K562 (cell line): ENCODE data around the gene POTEM. TPM values are rescaled to one million over a fixed set of nuclear protein-coding genes. Genes with fewer than 3 reads are reported as not detected.
"Not testable (repeated sequence)": the region's sequence is repeated elsewhere in the genome, so short reads cannot be mapped to it uniquely, and the experiment has no call there.

Experiments used
- ATAC-seq: fragments of 200-7000 bp; cut with Tn5 transposase; 3 replicates; pipeline ENCODE4 v1.9.1; 2020; ENCODE audit warnings: moderate library complexity
- BruUV-seq: library from RNA; stranded (reverse); fragments of 400-500 nt; replicated peaks from 2 replicates; lab custom pipeline; 2021; lab: Mats Ljungman, UMichigan
- CTCF ChIA-PET: fragments of 300-600 bp; formaldehyde crosslinking; extraction: SDS; loops from one replicate; lab custom pipeline; 2021; ENCODE audit warnings: low intra/inter-chr PET ratio; lab: Yijun Ruan, JAX
- POLR2A ChIA-PET: fragments of 300-600, 350-650 bp; sonication (Branson Sonifier 250); formaldehyde crosslinking; extraction: SDS; loops from one replicate; lab custom pipeline; 2021; ENCODE audit warnings: antibody characterized with exemption, inconsistent platforms; lab: Yijun Ruan, JAX
- DNase-seq, 4 experiments: peaks; one replicate each; pipeline versions ENCODE4 v3.0.0 to v3.0.0-alpha.2; 2011 to 2018; ENCODE audit warnings: low spot score in 3 of 4, mixed read lengths in 3 of 4; ENCODE audit errors: extremely low read depth in 1 of 4
- FAIRE-seq: peaks from 2 replicates; lab custom pipeline; 2011; peaks lifted over from hg19 to GRCh38; lab: Jason Lieb, UNC
- H2AFZ ChIP-seq: 2 replicates; pipeline ENCODE4 v1.6.0; 2011; ENCODE audit warnings: low read depth, low read length, control low read depth, inconsistent platforms
- H3K27ac ChIP-seq: fragments of 200-600 bp; 3 replicates; pipeline ENCODE4 v1.8.0; 2011; ENCODE audit warnings: low read depth, mild to moderate bottlenecking, control low read depth, inconsistent platforms, low read length, moderate library complexity, mixed read lengths; ENCODE audit errors: extremely low read depth
- H3K27me3 ChIP-seq, 2 experiments: fragments of 300-600 bp in 1 of 2; 2 replicates in 1 of 2; 3 replicates in 1 of 2; pipeline versions ENCODE4 v1.6.0 to v1.8.0; 2011; ENCODE audit warnings: inconsistent platforms in 2 of 2, low read length in 2 of 2, mild to moderate bottlenecking in 1 of 2, mixed read lengths in 1 of 2, moderate library complexity in 1 of 2; ENCODE audit not compliant: control insufficient read depth in 2 of 2, insufficient read depth in 2 of 2
- H3K36me3 ChIP-seq: fragments of 300-600 bp; 3 replicates; pipeline ENCODE4 v1.8.0; 2011; ENCODE audit warnings: mild to moderate bottlenecking, low read length, inconsistent platforms; ENCODE audit not compliant: control insufficient read depth, insufficient read depth
- H3K4me1 ChIP-seq, 2 experiments: fragments of 200-600 bp in 1 of 2; replicated peaks in 1 of 2; 2 replicates in 1 of 2; 3 replicates in 1 of 2; pipeline versions ENCODE4 v1.5.1 to v1.8.0; 2011; ENCODE audit warnings: inconsistent platforms in 2 of 2, low read length in 2 of 2, mild to moderate bottlenecking in 1 of 2, mixed read lengths in 1 of 2, moderate library complexity in 1 of 2; ENCODE audit not compliant: control insufficient read depth in 2 of 2, insufficient read depth in 2 of 2
- H3K4me2 ChIP-seq: 2 replicates; pipeline ENCODE4 v1.6.1; 2011; ENCODE audit warnings: low read length, control low read depth, inconsistent platforms, mixed read lengths; ENCODE audit not compliant: insufficient read depth
- H3K4me3 ChIP-seq: fragments of 200-600 bp; sonication (generic), shearing (Covaris generic); 2 replicates; pipeline ENCODE4 v1.5.1; 2016; ENCODE audit warnings: control low read depth, inconsistent platforms
- H3K79me2 ChIP-seq: fragments of 200-600 bp; 3 replicates; pipeline ENCODE4 v1.8.0; 2011; ENCODE audit warnings: low read length, inconsistent platforms; ENCODE audit not compliant: control insufficient read depth, insufficient read depth
- H3K9ac ChIP-seq, 2 experiments: 2 replicates each; pipeline versions ENCODE4 v1.6.0 to v1.6.1; 2011; ENCODE audit warnings: low read depth in 2 of 2, low read length in 2 of 2, control low read depth in 1 of 2, inconsistent platforms in 1 of 2, mild to moderate bottlenecking in 1 of 2, mixed read lengths in 1 of 2; ENCODE audit not compliant: insufficient read depth in 1 of 2
- H3K9me1 ChIP-seq: one replicate; pipeline ENCODE4 v1.6.0; 2011; ENCODE audit warnings: inconsistent platforms, mild to moderate bottlenecking, low read length, moderate library complexity; ENCODE audit not compliant: control insufficient read depth, insufficient read depth
- H3K9me3 ChIP-seq: replicated peaks from 2 replicates; pipeline ENCODE4 v1.5.1; 2011; ENCODE audit warnings: low read depth, low read length, inconsistent platforms; ENCODE audit not compliant: control insufficient read depth, insufficient read depth
- H4K20me1 ChIP-seq: replicated peaks from 2 replicates; pipeline ENCODE4 v1.6.1; 2011; ENCODE audit warnings: low read length, inconsistent platforms, mixed read lengths; ENCODE audit not compliant: control insufficient read depth, insufficient read depth
- WGBS: fragments of 100-300 bp; shearing (Covaris generic); methylation state at CpG from one replicate; pipeline ENCODE4 v1.1.6; 2016; ENCODE audit warnings: low coverage, mixed read lengths; ENCODE audit not compliant: insufficient coverage; ENCODE audit errors: missing lambda C conversion rate; 5-methylcytosine and 5-hydroxymethylcytosine counted together
- in situ Hi-C: fragments of 300-500 bp; cut with MboI; formaldehyde crosslinking; loops from 4 replicates; pipeline ENCODE4 v1.15.0; 2018; ENCODE audit warnings: inconsistent platforms, mixed read lengths
- intact Hi-C: fragments of 100-400 bp; cut with micrococcal nuclease; formaldehyde crosslinking; loops from 2 replicates; pipeline ENCODE4 v1.14.2; 2022
- polyA plus RNA-seq, 8 experiments: library from polyadenylated mRNA; depleted of rRNA in 4 of 8; stranded (reverse) in 5 of 8; unstranded in 3 of 8; fragments of >200 nt; fragmentation: Nextera tagmentation in 2 of 8; fragmentation: Illumina TruSeq in 1 of 8; extraction: Ambion mirVana in 2 of 8; extraction: Trizol in 1 of 8; gene quantifications; 2 replicates each; pipeline versions ENCODE4 v1.2.1 to v1.2.3, GENCODE V29; 2011 to 2014; ENCODE audit warnings: inconsistent platforms in 1 of 8, missing spikeins in 1 of 8
- total RNA-seq, 7 experiments: library from RNA; depleted of rRNA in 6 of 7; stranded (reverse); fragments of >200 nt in 6 of 7; fragmentation: Illumina TruSeq in 2 of 7; extraction: Trizol in 2 of 7; gene quantifications; 2 replicates each; pipeline versions ENCODE4 v1.2.1 to v1.2.3, GENCODE V29; 2011 to 2021; ENCODE audit warnings: low replicate concordance in 1 of 7

Gene POTEM
- total and polyA plus RNA-seq, 9 of the 15 experiments (the other 6 are each of a cell fraction or from before 2014, with no cell fraction given): not detected

GRCh38 chr14:19036811-19037382, 69.7 kb downstream of the POTEM start:
- H3K27ac ChIP-seq, intact Hi-C loops, H3K4me1 ChIP-seq, H3K9me1 ChIP-seq, H3K27me3 ChIP-seq, CTCF ChIA-PET, H3K4me2 ChIP-seq, H3K9ac ChIP-seq, POLR2A ChIA-PET, FAIRE-seq, ATAC-seq, H3K36me3 ChIP-seq, H3K9me3 ChIP-seq, H3K4me3 ChIP-seq, DNase-seq, BruUV-seq, in situ Hi-C loops, H4K20me1 ChIP-seq, H3K79me2 ChIP-seq, H2AFZ ChIP-seq: not testable (repeated sequence)
- no CpG with 5 or more reads among the region's 26 CpGs for WGBS

- WGBS: 3% methylated on average over 5 of the region's 28 CpGs
- BruUV-seq, H3K9me3 ChIP-seq, DNase-seq, H3K4me2 ChIP-seq, POLR2A ChIA-PET, CTCF ChIA-PET, intact Hi-C loops, H3K4me1 ChIP-seq, H2AFZ ChIP-seq, H3K27me3 ChIP-seq, ATAC-seq, FAIRE-seq, H3K9me1 ChIP-seq, H3K36me3 ChIP-seq, H3K9ac ChIP-seq, in situ Hi-C loops, H3K4me3 ChIP-seq, H3K27ac ChIP-seq, H3K79me2 ChIP-seq, H4K20me1 ChIP-seq: not testable (repeated sequence)
Observed at GRCh38 chr14:19038060-19038664, 70.9 kb downstream of the POTEM start.

DNA sequence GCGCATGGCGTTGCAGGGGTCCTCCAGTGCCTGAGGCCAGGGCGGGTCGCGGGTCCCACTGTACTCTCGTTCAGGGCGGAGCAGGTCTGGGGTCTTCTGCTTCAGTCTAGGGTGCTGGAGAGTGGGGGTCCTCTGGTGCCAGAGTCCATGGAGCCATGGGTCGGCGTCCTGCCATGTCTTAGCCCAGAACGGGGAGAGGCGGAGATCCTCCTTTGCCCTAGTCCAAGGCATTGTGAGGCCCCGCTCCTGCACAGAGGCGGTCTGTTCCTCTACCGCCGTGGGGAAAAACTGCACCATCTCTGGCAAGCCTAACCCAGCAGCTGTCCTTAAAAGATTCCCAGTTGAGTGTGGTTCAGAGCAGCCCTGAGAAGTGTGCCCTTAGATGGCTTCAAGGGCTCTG, 71.6 kb downstream of the POTEM start:
- BruUV-seq, CTCF ChIA-PET, H3K4me3 ChIP-seq, H3K36me3 ChIP-seq, ATAC-seq, DNase-seq, H3K79me2 ChIP-seq, H2AFZ ChIP-seq, H3K27ac ChIP-seq, H3K4me2 ChIP-seq, H3K9ac ChIP-seq, H4K20me1 ChIP-seq, H3K9me3 ChIP-seq, POLR2A ChIA-PET, FAIRE-seq, in situ Hi-C loops, H3K9me1 ChIP-seq, intact Hi-C loops, H3K4me1 ChIP-seq, H3K27me3 ChIP-seq: not testable (repeated sequence)
- WGBS: no CpG with 5 or more reads among the region's 15 CpGs

DNA sequence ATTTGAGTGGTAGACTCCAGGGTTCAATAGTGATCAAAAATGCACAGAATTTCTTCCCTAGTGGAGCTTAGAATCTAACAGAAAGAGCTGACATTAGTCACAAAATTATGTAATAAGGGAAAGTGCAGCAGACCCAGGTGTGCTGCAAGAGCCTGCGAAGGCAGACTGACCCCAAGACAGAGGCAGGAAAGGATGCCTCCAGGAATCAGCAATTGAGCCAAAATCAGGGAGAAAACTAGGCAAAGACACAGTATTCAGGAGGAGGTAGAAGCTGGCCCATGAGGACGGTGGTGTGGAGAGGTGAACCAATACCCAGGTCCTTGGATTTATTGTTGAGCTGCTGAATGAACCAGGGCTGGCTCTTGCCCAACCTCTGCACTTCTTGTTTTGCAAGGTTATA, 76.2 kb downstream of the POTEM start:
- DNase-seq, H3K4me1 ChIP-seq, POLR2A ChIA-PET, BruUV-seq, FAIRE-seq, H4K20me1 ChIP-seq, H2AFZ ChIP-seq, H3K36me3 ChIP-seq, H3K4me3 ChIP-seq, H3K27ac ChIP-seq, H3K4me2 ChIP-seq, in situ Hi-C loops, H3K9me3 ChIP-seq, ATAC-seq, H3K9ac ChIP-seq, intact Hi-C loops, H3K79me2 ChIP-seq, H3K9me1 ChIP-seq, H3K27me3 ChIP-seq, CTCF ChIA-PET: not testable (repeated sequence)
- WGBS: 6% methylated on average over 2 of the region's 2 CpGs
